WERI-Rb-1 (cell line): ENCODE data around the gene PKDCC.
"Not testable (repeated sequence)": the region's sequence is repeated elsewhere in the genome, so short reads cannot be mapped to it uniquely, and the experiment has no call there.

Experiments used
- DNase-seq: peaks from one replicate; pipeline ENCODE4 v3.0.0-alpha.2; 2020
- H3K27ac ChIP-seq: fragments of 250-450 bp; sonication (Bioruptor Pico); 2 replicates; pipeline ENCODE4 v1.5.1; 2020; ENCODE audit warnings: mild to moderate bottlenecking, moderate library complexity
- H3K27me3 ChIP-seq: fragments of 250-450 bp; sonication (Bioruptor Pico); 2 replicates; pipeline ENCODE4 v1.5.1; 2021; ENCODE audit warnings: mild to moderate bottlenecking, low read depth, moderate library complexity; ENCODE audit not compliant: insufficient read depth, severe bottlenecking
- H3K36me3 ChIP-seq: fragments of 250-450 bp; sonication (Bioruptor Pico); 2 replicates; pipeline ENCODE4 v1.5.1; 2020; ENCODE audit warnings: mild to moderate bottlenecking, moderate library complexity
- H3K4me3 ChIP-seq: 2 replicates; pipeline ENCODE4 v1.5.1; 2011; ENCODE audit warnings: low read depth, mild to moderate bottlenecking, control low read depth, low read length
- H3K9me3 ChIP-seq: fragments of 250-450 bp; sonication (Bioruptor Pico); 2 replicates; pipeline ENCODE4 v1.5.1; 2021; ENCODE audit warnings: mild to moderate bottlenecking, moderate library complexity; ENCODE audit not compliant: severe bottlenecking
- TF ChIP-seq, protein P1 (sequence below): IDR thresholded peaks from 2 replicates; pipeline ENCODE4 v1.5.1; 2011; ENCODE audit warnings: low read depth, mild to moderate bottlenecking, control low read depth, inconsistent platforms, low read length

Gene PKDCC

GRCh38 chr2:42032224-42032620 lies 15.6 kb upstream of the PKDCC start:
- Histone ChIP-seq H3K36me3 (no peaks in the 10 kb centered on the region), H3K27ac (no peak overlapping the region), H3K9me3 (no peaks in the 10 kb centered on the region), H3K4me3 (no peak overlapping the region), H3K27me3 (no peaks in the 10 kb centered on the region)
- TF ChIP-seq, protein P1, sequence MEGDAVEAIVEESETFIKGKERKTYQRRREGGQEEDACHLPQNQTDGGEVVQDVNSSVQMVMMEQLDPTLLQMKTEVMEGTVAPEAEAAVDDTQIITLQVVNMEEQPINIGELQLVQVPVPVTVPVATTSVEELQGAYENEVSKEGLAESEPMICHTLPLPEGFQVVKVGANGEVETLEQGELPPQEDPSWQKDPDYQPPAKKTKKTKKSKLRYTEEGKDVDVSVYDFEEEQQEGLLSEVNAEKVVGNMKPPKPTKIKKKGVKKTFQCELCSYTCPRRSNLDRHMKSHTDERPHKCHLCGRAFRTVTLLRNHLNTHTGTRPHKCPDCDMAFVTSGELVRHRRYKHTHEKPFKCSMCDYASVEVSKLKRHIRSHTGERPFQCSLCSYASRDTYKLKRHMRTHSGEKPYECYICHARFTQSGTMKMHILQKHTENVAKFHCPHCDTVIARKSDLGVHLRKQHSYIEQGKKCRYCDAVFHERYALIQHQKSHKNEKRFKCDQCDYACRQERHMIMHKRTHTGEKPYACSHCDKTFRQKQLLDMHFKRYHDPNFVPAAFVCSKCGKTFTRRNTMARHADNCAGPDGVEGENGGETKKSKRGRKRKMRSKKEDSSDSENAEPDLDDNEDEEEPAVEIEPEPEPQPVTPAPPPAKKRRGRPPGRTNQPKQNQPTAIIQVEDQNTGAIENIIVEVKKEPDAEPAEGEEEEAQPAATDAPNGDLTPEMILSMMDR = no peak
- no peak for DNase-seq

GRCh38 chr2:42032745-42033144 lies 15.1 kb upstream of the PKDCC start:
- H3K9me3 ChIP-seq = no peaks in the 10 kb centered on the region
- TF ChIP-seq, protein P1 = no peak
- no peaks in the 10 kb centered on the region for H3K36me3 ChIP-seq
- H3K4me3 ChIP-seq = no peak overlapping the region
- H3K27ac ChIP-seq = no peak overlapping the region
- no peak for DNase-seq
- H3K27me3 ChIP-seq = no peaks in the 10 kb centered on the region

- not testable (repeated sequence) for DNase-seq, H3K36me3 ChIP-seq, H3K27me3 ChIP-seq, H3K9me3 ChIP-seq, H3K27ac ChIP-seq, H3K4me3 ChIP-seq
Observed at GRCh38 chr2:42034096-42034495, 13.7 kb upstream of the PKDCC start.

- Histone ChIP-seq H3K4me3 (no peak overlapping the region), H3K9me3 (no peaks in the 10 kb centered on the region), H3K36me3 (no peaks in the 10 kb centered on the region), H3K27me3 (no peaks in the 10 kb centered on the region), H3K27ac (no peak overlapping the region)
- DNase-seq = no peak
- TF ChIP-seq, protein P1 = no peak
Observed at GRCh38 chr2:42035241-42035640, 12.6 kb upstream of the PKDCC start.

GRCh38 chr2:42036413-42036812 lies 11.4 kb upstream of the PKDCC start:
- Histone ChIP-seq H3K36me3 (no peaks in the 10 kb centered on the region), H3K9me3 (no peaks in the 10 kb centered on the region), H3K27me3 (no peaks in the 10 kb centered on the region), H3K27ac (no peak overlapping the region), H3K4me3 (no peak overlapping the region)
- DNase-seq = no peak
- TF ChIP-seq, protein P1 = no peak

DNA sequence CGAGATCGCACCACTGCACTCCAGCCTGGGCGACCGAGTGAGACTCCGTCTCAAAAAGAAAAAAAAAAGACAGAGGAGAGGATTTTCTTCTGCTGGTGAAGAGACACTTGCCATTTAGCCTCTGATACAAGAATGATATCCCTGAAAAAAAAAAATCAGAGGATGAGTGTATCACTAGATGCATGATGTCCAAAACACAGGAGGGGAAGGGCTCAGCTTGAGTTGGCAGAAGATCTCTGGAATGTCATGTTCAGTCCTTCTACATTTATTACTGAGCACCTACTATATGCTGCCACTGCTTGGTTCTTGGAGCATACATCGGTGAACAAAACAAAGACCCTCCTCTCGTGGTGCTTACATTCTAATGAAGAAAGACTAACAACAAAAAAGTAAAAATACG lies 10.9 kb upstream of the PKDCC start:
- H3K9me3 ChIP-seq = no peaks in the 10 kb centered on the region
- DNase-seq = no peak
- H3K27me3 ChIP-seq = no peaks in the 10 kb centered on the region
- no peak overlapping the region for H3K4me3 ChIP-seq
- no peaks in the 10 kb centered on the region for H3K36me3 ChIP-seq
- H3K27ac ChIP-seq = no peak overlapping the region
- TF ChIP-seq, protein P1 = no peak
